HEK293T (cell line): Measurements from ENCODE around the gene ADORA2B.

Experiments
- ARNT ChIP-seq: fragments of 450-650 bp; IDR thresholded peaks from 2 replicates; pipeline ENCODE4 v1.6.1; 2017; ENCODE audit warnings: mild to moderate bottlenecking
- BHLHE40 ChIP-seq: fragments of 450-650 bp; IDR thresholded peaks from 2 replicates; pipeline ENCODE4 v1.6.1; 2016; ENCODE audit warnings: mild to moderate bottlenecking, moderate library complexity, borderline replicate concordance
- CTBP1 ChIP-seq: fragments of 450-650 bp; IDR thresholded peaks from 2 replicates; pipeline ENCODE4 v1.6.1; 2016; ENCODE audit warnings: borderline replicate concordance
- ELF4 ChIP-seq: fragments of 450-650 bp; IDR thresholded peaks from 2 replicates; pipeline ENCODE4 v1.6.1; 2017; ENCODE audit warnings: antibody characterized with exemption
- FOXK2 ChIP-seq: fragments of 450-650 bp; IDR thresholded peaks from 2 replicates; pipeline ENCODE4 v1.6.1; 2016; ENCODE audit warnings: mild to moderate bottlenecking
- FOXM1 ChIP-seq: fragments of 450-650 bp; IDR thresholded peaks from 2 replicates; pipeline ENCODE4 v1.6.1; 2017; ENCODE audit warnings: mild to moderate bottlenecking, borderline replicate concordance
- HDGF ChIP-seq: fragments of 450-650 bp; IDR thresholded peaks from 2 replicates; pipeline ENCODE4 v1.6.1; 2017; ENCODE audit warnings: antibody characterized with exemption, borderline replicate concordance
- TARDBP ChIP-seq: fragments of 450-650 bp; IDR thresholded peaks from 2 replicates; pipeline ENCODE4 v1.6.1; 2016
- TF ChIP-seq, protein P1 (sequence below): fragments of 450-650 bp; IDR thresholded peaks from 2 replicates; pipeline ENCODE4 v1.6.1; 2016

DNA sequence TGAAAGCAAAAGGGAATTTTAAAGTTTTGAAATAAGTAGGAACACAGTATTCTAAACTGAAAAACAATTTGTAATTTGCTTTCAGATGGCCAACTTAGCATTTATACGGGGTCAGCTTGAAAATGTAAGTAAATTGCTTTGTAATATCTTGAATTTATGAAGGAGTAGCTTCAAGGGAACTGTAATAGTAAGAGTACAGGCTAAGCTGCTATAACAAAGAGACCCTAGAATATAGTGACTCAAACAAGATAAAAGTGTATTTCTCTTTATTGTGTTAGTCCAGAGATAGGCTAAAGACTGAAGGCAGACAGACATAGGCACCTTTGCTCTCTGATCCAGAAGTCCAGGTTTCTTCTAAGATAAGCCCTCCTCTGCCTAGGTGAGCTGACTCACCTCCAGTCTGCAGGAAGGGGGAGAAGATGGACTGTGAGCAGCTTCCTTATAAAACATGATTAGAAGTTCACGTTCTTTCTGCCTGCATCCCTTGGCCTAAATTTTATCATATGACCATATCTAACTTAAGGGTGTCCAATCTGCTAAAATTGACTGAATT is 57.9 kb downstream of the ADORA2B start:
- TF ChIP-seq BHLHE40 (no peak), TARDBP (no peak), ARNT (no peak), ELF4 (no peak), FOXK2 (no peak), CTBP1 (no peak), FOXM1 (no peak), HDGF (no peak)
- TF ChIP-seq, protein P1, sequence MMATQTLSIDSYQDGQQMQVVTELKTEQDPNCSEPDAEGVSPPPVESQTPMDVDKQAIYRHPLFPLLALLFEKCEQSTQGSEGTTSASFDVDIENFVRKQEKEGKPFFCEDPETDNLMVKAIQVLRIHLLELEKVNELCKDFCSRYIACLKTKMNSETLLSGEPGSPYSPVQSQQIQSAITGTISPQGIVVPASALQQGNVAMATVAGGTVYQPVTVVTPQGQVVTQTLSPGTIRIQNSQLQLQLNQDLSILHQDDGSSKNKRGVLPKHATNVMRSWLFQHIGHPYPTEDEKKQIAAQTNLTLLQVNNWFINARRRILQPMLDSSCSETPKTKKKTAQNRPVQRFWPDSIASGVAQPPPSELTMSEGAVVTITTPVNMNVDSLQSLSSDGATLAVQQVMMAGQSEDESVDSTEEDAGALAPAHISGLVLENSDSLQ: no peak
